ENCODE measurements around the gene PRRC2C.

DNA sequence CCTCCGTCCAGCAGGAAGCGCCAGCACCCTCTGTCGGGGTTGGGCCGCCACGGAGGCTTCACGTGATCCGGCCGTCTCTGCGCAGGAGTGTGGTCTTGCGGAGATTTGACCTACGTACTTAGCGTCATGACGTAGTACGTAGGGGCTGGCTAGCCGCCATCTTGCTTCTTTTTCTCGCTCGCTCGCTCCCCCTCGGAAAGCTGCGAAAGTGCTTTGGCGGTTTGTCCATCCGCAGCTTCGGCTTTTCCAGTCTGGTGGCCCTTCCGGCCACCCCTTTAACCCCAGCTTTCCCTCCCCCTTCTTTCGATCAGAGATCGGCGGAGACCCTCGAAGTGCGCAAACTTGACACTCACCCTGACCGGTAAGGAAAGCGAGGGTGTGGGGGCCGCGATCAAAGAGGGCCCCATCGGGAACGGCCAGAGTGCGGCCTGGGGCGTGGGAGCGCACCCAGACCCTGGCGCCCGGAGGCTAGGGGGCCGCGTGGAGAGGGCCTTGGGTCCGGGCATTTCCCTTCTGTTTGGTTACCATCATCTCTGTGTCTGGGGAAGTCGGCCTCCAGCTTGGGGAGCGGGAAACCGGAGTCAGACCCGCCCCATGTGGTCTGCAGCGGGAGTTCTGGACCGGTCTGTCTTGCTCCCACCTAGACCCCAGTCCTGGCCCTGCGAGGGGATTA is at the start of gene PRRC2C:
- TF ChIP-seq POLR2AphosphoS5 (IDR thresholded peaks at IDR 0.05; ENCODE audit: borderline replicate concordance, low read depth, low read length) (peak; percentile 96), EZH2 (IDR thresholded peaks at IDR 0.05) (no peak)
